Measurements from ENCODE around the gene CASR.
A peak's percentile ranks its signal among the peaks of the same experiment; 100 is the strongest.

The CASR gene

DNA sequence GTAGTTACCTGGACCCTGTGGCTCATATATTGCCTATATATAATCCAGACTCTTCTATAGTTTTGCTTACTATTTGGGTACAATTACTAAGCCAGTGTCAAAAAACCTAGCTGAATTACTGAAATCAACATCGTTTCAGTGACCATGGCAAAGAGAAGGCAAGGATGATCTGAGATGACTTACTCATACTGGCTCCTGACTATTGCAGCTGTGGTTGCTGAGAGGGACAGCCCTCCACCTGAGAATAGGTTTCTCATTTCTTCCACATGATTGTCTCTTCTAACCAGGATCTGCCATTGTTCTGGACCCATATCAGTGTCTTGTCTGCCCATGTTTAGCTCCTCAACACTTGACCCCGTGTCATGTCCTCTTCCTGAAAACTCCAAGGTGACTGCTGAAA, 30.2 kb downstream of the CASR start:
- no peak for DNase-seq (ENCODE audit: extremely low read depth in 1 of 2, low read depth in 1 of 2)

- DNase-seq (ENCODE audit: extremely low read depth in 1 of 2, low read depth in 1 of 2): no peak
These were observed 31.2 kb downstream of the CASR start for GRCh38 chr3:122214711-122215110.

DNA sequence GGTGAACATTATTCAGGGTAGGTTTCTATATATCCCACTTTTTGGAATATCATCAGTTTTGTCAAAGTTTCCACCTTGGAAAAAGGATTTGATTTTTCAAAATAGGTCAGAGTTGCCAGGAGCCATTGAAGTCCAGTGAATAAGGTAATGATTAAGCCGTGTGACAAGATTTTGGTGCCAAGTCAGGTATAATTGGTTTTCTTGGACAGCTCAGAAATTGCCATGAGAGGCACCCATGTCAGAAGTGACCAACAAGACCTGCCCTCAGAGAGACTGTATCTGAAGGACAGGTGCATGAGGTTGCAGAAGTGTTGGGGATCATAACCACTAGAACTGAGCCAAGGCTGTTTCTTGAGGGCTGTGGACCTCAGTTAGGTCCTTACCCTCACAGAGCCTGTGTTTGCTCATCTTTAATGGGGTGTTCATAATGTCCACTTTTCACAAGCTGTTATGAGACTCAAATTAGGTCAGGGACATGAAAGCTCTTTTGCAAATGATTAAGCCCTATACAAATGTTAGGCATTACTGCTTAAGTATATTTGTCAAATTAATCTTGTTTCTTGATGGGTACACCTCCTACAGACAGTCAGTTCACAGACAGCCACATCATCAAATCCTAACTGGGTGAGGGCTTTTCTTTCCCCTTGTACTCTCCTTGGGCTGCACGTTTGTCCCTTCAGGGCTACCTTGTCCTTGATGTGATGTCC, 32.3 kb downstream of the CASR start:
- no peak for DNase-seq (ENCODE audit: extremely low read depth in 1 of 2, low read depth in 1 of 2)

DNA sequence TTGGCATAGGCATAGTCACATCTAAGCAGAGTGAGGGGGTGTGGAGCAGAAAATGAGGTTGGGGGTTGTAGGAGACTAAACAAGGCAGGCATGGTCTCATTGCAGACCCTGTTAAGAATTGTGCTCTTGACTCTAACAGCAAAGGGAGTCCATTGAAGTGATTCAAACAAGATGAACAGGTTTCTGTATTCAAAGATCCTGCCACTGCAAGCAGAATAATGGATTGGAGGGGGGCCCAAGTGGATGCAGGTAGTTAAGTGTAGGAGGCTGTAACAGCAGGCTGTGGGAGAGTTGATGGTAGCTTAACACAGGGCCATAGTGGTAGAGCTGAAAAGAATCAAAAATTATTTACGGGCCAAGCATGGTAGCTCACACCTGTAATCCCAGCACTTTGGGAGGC, 34.4 kb downstream of the CASR start:
- no peak for DNase-seq (ENCODE audit: extremely low read depth in 1 of 2, low read depth in 1 of 2)

- no peak for DNase-seq (ENCODE audit: extremely low read depth in 1 of 2, low read depth in 1 of 2)
These were observed 35.9 kb downstream of the CASR start for GRCh38 chr3:122219242-122219872.

- DNase-seq (ENCODE audit: extremely low read depth in 1 of 2, low read depth in 1 of 2): no peak
These were observed 43.7 kb downstream of the CASR start for GRCh38 chr3:122227036-122227781.

DNA sequence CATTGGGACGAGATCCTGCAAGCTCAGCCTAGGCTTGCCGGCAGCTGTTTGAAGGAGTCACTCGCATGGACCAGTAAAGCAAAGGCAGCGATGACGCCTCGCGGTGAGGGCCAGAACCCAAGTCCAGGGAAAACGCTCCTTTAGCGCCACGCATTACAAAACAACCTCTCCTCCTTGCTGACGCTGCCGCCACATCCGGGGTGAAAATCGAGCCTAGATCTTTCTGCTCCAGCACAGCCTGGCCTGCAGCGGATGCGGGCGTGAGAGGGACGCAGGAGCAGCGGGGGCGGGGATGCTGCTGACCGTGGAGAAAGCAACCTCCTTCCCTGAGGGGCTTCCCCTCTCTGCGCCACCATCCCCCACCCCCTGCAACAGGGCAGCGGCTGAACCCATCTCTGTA, 46.7 kb downstream of the CASR start:
- no peak for DNase-seq (ENCODE audit: extremely low read depth in 1 of 2, low read depth in 1 of 2)

- DNase-seq (ENCODE audit: extremely low read depth in 1 of 2, low read depth in 1 of 2): no peak
These were observed 48.1 kb downstream of the CASR start for GRCh38 chr3:122231465-122232157.

DNA sequence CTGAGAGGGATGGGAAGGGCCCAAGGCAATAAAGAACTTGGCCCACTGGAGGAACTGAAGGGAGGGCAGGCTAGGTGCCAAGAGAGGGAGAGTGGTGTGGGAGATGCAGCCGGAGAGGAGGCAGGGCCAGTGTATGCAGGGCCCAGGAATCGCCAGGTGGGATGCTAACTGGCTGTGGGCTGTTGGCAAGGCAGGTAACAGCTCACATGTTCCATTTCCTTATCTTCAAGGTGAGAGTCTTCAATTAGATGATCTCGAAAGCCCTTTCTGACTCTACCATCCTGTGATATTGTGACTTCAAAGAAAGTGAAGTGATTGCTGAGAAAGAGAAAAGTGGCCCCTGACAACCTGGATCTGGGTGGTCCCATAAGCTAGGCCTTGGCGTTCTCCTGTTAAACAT, 49.0 kb downstream of the CASR start:
- DNase-seq (ENCODE audit: extremely low read depth in 1 of 2, low read depth in 1 of 2): no peak

- DNase-seq (ENCODE audit: extremely low read depth in 1 of 2, low read depth in 1 of 2): peak; percentile 2 to 14
These were observed 49.9 kb downstream of the CASR start for GRCh38 chr3:122233101-122233952.

DNA sequence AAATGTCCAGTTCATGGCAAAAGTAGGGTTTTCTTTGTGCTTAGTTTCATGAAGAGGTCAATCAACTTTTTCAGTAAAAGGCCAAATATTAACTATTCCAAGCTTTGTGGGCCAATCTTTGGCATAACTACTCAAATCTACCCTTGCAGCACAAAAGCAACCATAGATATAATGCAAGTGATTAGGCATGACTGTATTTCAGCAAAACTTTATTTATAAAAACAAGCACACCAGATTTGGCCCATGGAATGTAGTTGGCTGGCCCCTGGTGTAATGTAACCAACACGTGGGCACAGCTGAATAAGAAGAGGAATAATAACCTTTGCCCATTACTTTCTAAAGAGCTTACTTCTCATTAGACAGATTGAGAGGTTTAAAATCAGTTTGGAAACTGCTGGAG, 50.6 kb downstream of the CASR start:
- DNase-seq (ENCODE audit: extremely low read depth in 1 of 2, low read depth in 1 of 2): no peak

- no peak for DNase-seq (ENCODE audit: extremely low read depth in 1 of 2, low read depth in 1 of 2)
These were observed 51.7 kb downstream of the CASR start for GRCh38 chr3:122235147-122235546.

DNA sequence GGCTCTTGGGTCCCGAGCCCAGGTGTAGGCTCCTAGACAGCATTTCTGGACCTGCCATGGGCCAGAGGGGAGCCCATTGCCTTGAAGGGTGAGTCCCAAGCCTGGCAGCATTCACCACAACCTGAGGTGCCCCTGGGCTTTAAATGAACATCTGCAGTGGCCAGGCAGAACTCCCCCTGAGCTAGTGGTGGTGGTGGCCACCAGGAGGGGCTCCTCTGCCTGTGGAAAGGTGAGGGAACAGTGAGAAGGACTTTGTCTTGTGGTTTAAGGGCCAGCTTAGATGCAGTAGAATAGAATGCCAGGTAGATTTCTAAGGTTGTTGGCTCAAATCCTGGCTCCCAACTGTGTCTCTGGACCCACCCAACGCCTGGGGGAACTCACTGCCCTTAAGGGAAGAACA, 55.6 kb downstream of the CASR start:
- no peak for DNase-seq (ENCODE audit: extremely low read depth in 1 of 2, low read depth in 1 of 2)

GRCh38 chr3:122245513-122246174, 62.2 kb downstream of the CASR start:
- no peak for DNase-seq (ENCODE audit: extremely low read depth in 1 of 2, low read depth in 1 of 2)

DNA sequence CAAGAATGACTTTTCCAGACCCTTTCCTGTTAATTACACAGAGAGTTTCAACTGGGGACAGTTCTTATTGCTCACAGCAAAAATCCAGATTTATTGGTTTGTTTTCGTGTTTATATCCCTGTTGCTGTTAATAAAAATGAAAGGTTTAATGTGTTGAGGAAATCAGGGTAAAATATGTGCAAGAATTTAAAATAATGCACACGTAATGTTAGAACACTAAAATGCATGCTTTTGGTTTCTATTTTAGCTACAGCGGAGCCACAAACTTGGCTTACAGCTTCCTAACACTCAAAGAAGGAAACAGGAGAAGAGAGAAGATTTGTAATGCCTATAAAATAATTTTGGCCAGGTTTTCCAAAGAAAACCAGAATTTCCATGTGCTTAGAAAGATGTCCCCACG, 62.7 kb downstream of the CASR start:
- no peak for DNase-seq (ENCODE audit: extremely low read depth in 1 of 2, low read depth in 1 of 2)

- DNase-seq (ENCODE audit: extremely low read depth in 1 of 2, low read depth in 1 of 2): no peak
These were observed 63.8 kb downstream of the CASR start for GRCh38 chr3:122247087-122247824.

- no peak for DNase-seq (ENCODE audit: extremely low read depth in 1 of 2, low read depth in 1 of 2)
These were observed 64.3 kb downstream of the CASR start for GRCh38 chr3:122247825-122248185.

GRCh38 chr3:122251428-122251827, 68.0 kb downstream of the CASR start:
- DNase-seq (ENCODE audit: extremely low read depth in 1 of 2, low read depth in 1 of 2): no peak

GRCh38 chr3:122253581-122253980, 70.1 kb downstream of the CASR start:
- DNase-seq (ENCODE audit: extremely low read depth in 1 of 2, low read depth in 1 of 2): no peak

All from stimulated activated CD8-positive, alpha-beta memory T cell treated with anti-CD3 and anti-CD28 coated beads, Interleukin-7, amount 100 ng/mL, for 48 hours (primary cell).